Activated CD8-positive, alpha-beta memory T cell treated with anti-CD3 and anti-CD28 coated beads for 36 hours (primary cell): Measurements from ENCODE around the gene FPR2. TPM values are rescaled to one million over a fixed set of nuclear protein-coding genes. Genes with fewer than 3 reads are reported as not detected.
"Not testable (repeated sequence)": the region's sequence is repeated elsewhere in the genome, so short reads cannot be mapped to it uniquely, and the experiment has no call there.

ENCODE experiments used
- CTCF ChIA-PET: fragments of 350-600 bp; sonication (Branson Sonifier 250); formaldehyde crosslinking; loops from one replicate; lab custom pipeline; 2021; ENCODE audit warnings: antibody characterized with exemption; lab: Charles Lee
- POLR2A ChIA-PET: fragments of 350-600 bp; sonication (Branson Sonifier 250); formaldehyde crosslinking; loops from one replicate; lab custom pipeline; 2021; ENCODE audit warnings: antibody characterized with exemption; lab: Charles Lee
- total RNA-seq, 2 experiments: library from RNA; stranded (reverse); gene quantifications; one replicate each; pipeline ENCODE4 v1.2.3, GENCODE V29; 2021

FPR2 gene
- total RNA-seq, 2 experiments from 2014 or later: not detected

- ChIA-PET POLR2A (no interaction called here), CTCF (no interaction called here)
These were observed 38.9 kb downstream of the FPR2 start for GRCh38 chr19:51799774-51800472.

DNA sequence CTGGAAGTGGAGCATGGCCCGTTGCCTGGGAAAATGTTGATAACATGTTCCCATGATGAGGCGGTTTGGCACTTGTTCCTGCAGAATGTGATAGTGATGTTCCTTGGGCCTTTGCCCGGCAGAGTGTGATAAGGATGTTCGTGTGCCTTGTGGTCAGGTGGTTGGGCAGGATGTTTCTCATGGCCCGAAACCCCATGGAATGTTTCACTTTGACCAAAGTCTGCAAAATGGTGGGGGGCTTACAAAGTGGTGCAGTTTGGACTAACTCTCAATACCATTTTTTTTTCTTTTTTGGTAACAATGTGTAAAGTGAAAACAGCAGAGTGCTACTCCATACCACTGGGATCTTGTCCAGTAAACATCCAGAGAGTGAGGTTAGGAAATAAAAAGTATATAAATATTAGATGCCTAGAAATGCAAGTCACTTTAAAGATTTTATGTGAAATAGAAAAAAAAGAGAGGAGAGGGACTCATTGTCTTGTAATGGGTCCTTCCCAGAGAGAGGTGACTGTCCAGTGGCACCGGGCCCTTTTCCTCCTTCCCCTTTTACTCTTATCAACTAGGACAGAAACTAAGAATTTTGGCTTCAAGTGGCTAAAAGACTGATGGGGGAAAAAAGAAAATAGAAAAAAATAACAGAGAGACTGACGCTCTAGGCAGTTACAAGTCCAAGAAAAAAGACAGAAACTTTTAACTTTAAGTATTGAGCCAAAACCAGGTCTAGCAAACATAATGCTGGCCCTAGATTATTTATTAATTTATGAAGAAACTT lies 39.7 kb downstream of the FPR2 start:
- ChIA-PET CTCF (no interaction called here), POLR2A (no interaction called here)

DNA sequence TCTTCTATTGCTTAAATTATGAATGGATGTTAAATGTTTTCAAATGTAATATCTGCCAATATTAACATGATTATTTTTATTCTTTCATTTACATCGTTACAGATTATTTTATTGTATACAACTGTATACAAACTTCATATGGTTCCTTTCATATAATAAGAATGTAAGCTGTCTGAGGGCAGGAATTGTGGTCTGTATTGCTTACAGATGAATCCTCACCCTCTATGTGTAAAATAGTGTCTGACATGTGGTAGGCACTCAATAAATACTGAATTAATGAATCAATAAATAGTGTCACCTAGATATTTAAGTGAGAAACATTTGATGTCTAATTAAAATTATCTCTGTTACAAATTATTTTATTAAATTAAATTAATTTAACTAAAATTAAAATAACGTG lies 41.8 kb downstream of the FPR2 start:
- ChIA-PET CTCF (no interaction called here), POLR2A (no interaction called here)

GRCh38 chr19:51803519-51803918 lies 42.5 kb downstream of the FPR2 start:
- POLR2A ChIA-PET: no interaction called here
- CTCF ChIA-PET: no interaction called here

GRCh38 chr19:51803967-51804366 lies 43.0 kb downstream of the FPR2 start:
- CTCF ChIA-PET: no interaction called here

GRCh38 chr19:51804789-51805188 lies 43.8 kb downstream of the FPR2 start:
- POLR2A ChIA-PET: not testable (repeated sequence)
- CTCF ChIA-PET: interaction anchor here (1.3 kb wide), 1 partner anchor 8 kb away, joined by 4 read pairs; no protein-coding TSS in a partner anchor

More at GRCh38 chr19:51803967-51804366, 43.0 kb downstream of the FPR2 start:
- POLR2A ChIA-PET: no interaction called here

DNA sequence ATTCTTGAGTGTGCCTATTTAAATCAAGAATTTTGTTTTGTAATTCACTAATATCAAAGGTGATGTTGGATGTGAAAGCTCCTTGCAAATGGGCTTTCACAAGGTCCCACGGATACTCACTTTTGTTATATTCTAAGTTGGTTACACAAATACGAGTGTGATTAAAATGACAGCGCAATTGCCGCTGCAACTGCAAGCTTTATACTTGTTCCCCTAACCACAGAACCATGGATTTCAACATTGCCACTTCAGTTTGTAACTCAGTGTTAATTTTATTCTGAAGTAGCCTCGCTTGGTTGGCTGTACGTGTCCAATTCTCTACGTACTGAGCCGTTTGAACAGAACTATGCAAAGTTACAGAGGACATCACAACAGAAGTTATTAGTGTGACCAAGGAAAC lies 44.4 kb downstream of the FPR2 start:
- CTCF ChIA-PET: interaction anchor here (1.3 kb wide), 1 partner anchor 9 kb away, joined by 4 read pairs; no protein-coding TSS in a partner anchor
- POLR2A ChIA-PET: not testable (repeated sequence)

- POLR2A ChIA-PET, CTCF ChIA-PET: not testable (repeated sequence)
These were observed 45.6 kb downstream of the FPR2 start for GRCh38 chr19:51806571-51806970.

- ChIA-PET CTCF (no interaction called here), POLR2A (no interaction called here)
These were observed 46.2 kb downstream of the FPR2 start for GRCh38 chr19:51807111-51807701.

DNA sequence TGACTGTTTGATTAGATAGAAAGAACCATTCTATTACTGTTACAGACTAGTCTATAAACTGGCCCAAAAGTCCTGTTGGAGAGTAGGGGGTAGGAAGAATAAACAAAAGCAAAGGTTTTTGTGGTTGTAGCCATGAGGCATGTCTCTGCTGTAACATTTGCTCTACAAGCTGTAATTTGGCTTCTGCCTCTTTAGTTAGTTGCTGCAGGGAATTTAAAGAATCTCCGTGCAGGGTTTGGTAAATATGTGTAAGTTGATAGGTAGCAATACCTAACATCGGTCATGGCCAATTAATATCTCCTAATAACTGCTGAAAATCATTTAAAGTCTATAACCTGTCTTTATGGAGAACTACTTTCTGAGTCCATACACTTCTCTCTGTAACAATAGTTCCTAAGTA lies 46.9 kb downstream of the FPR2 start:
- ChIA-PET POLR2A (no interaction called here), CTCF (no interaction called here)

DNA sequence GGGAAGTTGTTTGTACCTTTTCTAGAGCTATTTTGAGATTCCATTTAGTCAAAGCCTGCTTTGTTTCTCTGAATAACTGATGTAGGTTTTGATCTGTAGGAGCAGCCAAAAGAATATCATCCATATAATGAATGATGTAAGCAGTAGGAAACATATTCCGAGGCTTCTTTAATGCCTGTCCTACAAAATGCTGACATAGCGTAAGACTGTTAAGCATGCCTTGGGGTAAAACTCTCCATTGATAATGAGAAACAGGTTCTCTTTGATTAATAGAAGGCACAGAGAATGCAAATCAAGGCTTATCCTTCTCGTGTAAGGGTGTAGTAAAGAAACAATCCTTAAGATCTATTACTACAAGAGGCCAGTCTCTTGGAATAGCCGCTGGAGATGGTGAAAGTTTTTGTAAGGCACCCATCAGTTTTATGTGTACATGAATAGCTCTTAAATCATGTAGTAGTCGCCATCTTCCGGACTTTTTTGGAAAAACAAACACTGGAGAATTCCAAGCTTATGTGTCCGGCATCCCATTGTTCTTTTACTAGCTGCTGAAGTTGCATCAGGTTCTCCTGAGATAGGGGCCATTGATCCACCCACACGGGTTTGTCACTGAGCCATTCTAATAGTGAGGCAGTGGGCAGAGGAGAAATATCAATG lies 47.5 kb downstream of the FPR2 start:
- CTCF ChIA-PET: no interaction called here

DNA sequence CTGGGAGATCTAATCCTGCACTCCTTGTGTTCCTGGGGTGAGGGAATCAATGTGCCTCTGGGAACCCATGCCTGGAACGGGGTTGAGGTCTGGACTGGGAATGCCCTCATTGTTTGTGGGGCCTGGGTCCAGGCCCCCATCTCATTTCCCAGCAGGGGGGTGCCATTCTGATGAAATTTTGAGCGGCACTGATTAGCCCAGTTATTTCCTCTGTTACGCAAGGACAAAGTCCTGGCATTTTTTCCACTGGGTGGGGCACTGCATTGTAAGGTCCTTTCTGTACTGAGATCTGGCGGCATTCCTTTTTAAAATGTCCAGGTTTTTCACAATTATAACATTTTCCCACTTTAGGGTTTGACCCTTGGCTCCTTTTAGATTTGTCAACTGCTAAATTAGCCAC lies 48.8 kb downstream of the FPR2 start:
- ChIA-PET CTCF (no interaction called here), POLR2A (no interaction called here)

More for the DNA sequence above, 47.5 kb downstream of the FPR2 start:
- POLR2A ChIA-PET: no interaction called here

GRCh38 chr19:51810223-51810622 lies 49.2 kb downstream of the FPR2 start:
- CTCF ChIA-PET: no interaction called here
- POLR2A ChIA-PET: no interaction called here

- POLR2A ChIA-PET: no interaction called here
- CTCF ChIA-PET: no interaction called here
These were observed 50.4 kb downstream of the FPR2 start for GRCh38 chr19:51811344-51811743.

- ChIA-PET CTCF (no interaction called here), POLR2A (no interaction called here)
These were observed 54.1 kb downstream of the FPR2 start for GRCh38 chr19:51815043-51815442.

DNA sequence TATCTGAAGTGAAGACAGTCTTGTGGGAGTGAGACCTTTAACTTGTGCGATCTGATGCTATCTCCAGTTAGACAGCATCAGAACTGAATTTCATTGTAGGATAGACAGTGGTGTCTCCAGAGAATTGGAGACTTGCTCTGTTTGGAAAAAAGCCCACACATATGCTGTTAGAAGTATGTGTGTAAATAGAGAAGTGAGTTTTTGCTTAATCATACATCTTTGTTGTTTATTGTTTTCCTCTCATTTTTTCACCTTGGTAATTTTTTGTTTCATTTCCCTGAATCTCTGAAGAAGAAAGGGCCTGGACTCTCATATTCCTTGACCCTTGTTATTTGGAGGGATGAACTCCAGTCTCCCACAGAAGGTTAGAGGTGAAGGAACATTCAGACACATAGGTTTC lies 55.7 kb downstream of the FPR2 start:
- ChIA-PET CTCF (no interaction called here), POLR2A (no interaction called here)

- POLR2A ChIA-PET: no interaction called here
These were observed 59.0 kb downstream of the FPR2 start for GRCh38 chr19:51820011-51820410.

More at GRCh38 chr19:51820011-51820410, 59.0 kb downstream of the FPR2 start:
- CTCF ChIA-PET: no interaction called here
